Glutamatergic neuron (in vitro differentiated cells): ENCODE results near the gene C1R. TPM values are rescaled to one million over a fixed set of nuclear protein-coding genes. Genes with fewer than 3 reads are reported as not detected.
A peak's percentile ranks its signal among the peaks of the same experiment; 100 is the strongest.

Experiments used
- DNase-seq: peaks from one replicate; pipeline ENCODE4 v3.0.0; 2022
- H3K27ac Mint-ChIP-seq: one replicate; pipeline ENCODE4 v1.8.0; 2020; ENCODE audit warnings: mild to moderate bottlenecking, mixed read lengths, inconsistent platforms; ENCODE audit not compliant: unreplicated experiment
- H3K27me3 Mint-ChIP-seq: one replicate; pipeline ENCODE4 v1.8.0; 2020; ENCODE audit warnings: mild to moderate bottlenecking, moderate library complexity, mixed read lengths, inconsistent platforms; ENCODE audit not compliant: unreplicated experiment
- H3K36me3 Mint-ChIP-seq: one replicate; pipeline ENCODE4 v1.8.0; 2020; ENCODE audit warnings: mild to moderate bottlenecking, mixed read lengths, inconsistent platforms; ENCODE audit not compliant: unreplicated experiment
- H3K4me1 Mint-ChIP-seq: one replicate; pipeline ENCODE4 v1.8.0; 2020; ENCODE audit warnings: mild to moderate bottlenecking, low read depth, mixed read lengths, inconsistent platforms; ENCODE audit not compliant: unreplicated experiment
- H3K4me3 Mint-ChIP-seq: one replicate; pipeline ENCODE4 v1.8.0; 2020; ENCODE audit warnings: mild to moderate bottlenecking, mixed read lengths, inconsistent platforms; ENCODE audit not compliant: unreplicated experiment
- H3K9me3 Mint-ChIP-seq: one replicate; pipeline ENCODE4 v1.8.0; 2020; ENCODE audit warnings: mild to moderate bottlenecking, moderate library complexity, mixed read lengths, inconsistent platforms; ENCODE audit not compliant: unreplicated experiment
- total RNA-seq: library from RNA; stranded (reverse); fragmentation: NEBNext Ultra II Directional; extraction: Animal tissue kit (Norgen Biotek cat#: 25700); gene quantifications from one replicate; pipeline ENCODE4 v1.2.1, GENCODE V29; 2021; ENCODE audit not compliant: unreplicated experiment
- TF ChIP-seq, protein P1 (sequence below): fragments of 200-600 bp; sonication (generic); IDR thresholded peaks from one replicate; pipeline ENCODE4 v1.5.0; 2021; ENCODE audit not compliant: partially characterized antibody, unreplicated experiment

The C1R gene
- total RNA-seq, 1 donor from 2014 or later = 1.0 TPM

- DNase-seq = no peak
- Mint-ChIP-seq H3K4me3 (no peak overlapping the region), H3K4me1 (no peaks in the 10 kb centered on the region), H3K27me3 (peaks cover 6% of the 10 kb centered on the region), H3K36me3 (no peaks in the 10 kb centered on the region), H3K27ac (no peak overlapping the region), H3K9me3 (peaks cover 2% of the 10 kb centered on the region)
- TF ChIP-seq, protein P1, sequence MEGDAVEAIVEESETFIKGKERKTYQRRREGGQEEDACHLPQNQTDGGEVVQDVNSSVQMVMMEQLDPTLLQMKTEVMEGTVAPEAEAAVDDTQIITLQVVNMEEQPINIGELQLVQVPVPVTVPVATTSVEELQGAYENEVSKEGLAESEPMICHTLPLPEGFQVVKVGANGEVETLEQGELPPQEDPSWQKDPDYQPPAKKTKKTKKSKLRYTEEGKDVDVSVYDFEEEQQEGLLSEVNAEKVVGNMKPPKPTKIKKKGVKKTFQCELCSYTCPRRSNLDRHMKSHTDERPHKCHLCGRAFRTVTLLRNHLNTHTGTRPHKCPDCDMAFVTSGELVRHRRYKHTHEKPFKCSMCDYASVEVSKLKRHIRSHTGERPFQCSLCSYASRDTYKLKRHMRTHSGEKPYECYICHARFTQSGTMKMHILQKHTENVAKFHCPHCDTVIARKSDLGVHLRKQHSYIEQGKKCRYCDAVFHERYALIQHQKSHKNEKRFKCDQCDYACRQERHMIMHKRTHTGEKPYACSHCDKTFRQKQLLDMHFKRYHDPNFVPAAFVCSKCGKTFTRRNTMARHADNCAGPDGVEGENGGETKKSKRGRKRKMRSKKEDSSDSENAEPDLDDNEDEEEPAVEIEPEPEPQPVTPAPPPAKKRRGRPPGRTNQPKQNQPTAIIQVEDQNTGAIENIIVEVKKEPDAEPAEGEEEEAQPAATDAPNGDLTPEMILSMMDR = no peak
Observed at GRCh38 chr12:7120166-7120565, 27.9 kb upstream of the C1R start.

DNA sequence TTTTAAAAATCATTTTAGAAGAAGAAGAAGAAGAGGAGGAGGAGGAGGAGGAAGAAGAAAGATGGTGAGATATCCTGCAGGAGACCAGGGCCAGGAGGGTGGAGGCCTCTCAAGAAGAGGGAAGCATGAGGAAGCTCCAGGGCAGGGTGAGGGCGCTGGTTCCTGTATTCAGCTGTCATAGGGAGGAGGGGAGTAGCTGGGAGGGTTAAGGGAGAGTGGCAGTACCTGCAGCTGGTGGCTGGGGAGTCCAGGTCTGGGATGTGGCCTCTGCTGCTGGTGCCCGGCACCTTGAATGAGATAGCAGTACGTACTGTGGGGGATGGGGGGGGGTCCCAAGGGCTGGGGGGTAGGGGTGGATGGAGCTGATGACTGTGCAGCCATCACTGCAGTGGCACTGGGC is 26.6 kb upstream of the C1R start:
- no peaks in the 10 kb centered on the region for H3K4me1 Mint-ChIP-seq
- H3K4me3 Mint-ChIP-seq = no peak overlapping the region
- H3K27ac Mint-ChIP-seq = no peak overlapping the region
- TF ChIP-seq, protein P1 = no peak
- H3K36me3 Mint-ChIP-seq = no peaks in the 10 kb centered on the region
- DNase-seq = no peak
- peaks cover 6% of the 10 kb centered on the region for H3K27me3 Mint-ChIP-seq
- peaks cover 2% of the 10 kb centered on the region for H3K9me3 Mint-ChIP-seq

DNA sequence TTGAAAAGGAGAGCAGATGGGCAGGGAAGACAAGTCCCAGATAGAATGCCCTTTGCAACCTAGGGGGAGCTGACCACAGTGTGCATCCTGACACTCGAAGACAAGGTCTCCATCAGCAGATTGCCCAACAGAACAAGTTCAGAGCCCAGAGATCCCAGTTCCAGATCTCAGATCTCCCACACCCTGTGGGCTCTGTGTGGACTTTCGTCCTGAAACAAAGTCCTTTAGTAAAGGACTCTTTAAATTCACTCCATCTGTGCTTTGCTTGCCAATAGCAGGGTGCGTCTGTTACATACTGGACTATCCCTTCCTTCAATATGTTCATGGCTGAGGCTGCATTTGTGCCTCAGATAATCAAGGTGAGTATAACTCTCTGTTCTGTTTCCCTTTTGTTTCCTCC is 25.4 kb upstream of the C1R start:
- Mint-ChIP-seq H3K9me3 (peaks cover under 1% of the 10 kb centered on the region), H3K27ac (no peak overlapping the region), H3K4me3 (no peak overlapping the region), H3K4me1 (no peaks in the 10 kb centered on the region), H3K27me3 (peaks cover 2% of the 10 kb centered on the region), H3K36me3 (no peaks in the 10 kb centered on the region)
- no peak for DNase-seq
- TF ChIP-seq, protein P1 = no peak

GRCh38 chr12:7116916-7117315 is 24.7 kb upstream of the C1R start:
- Mint-ChIP-seq H3K9me3 (no peaks in the 10 kb centered on the region), H3K27ac (no peak overlapping the region), H3K36me3 (no peaks in the 10 kb centered on the region), H3K4me3 (no peak overlapping the region), H3K27me3 (peaks cover 2% of the 10 kb centered on the region), H3K4me1 (no peaks in the 10 kb centered on the region)
- TF ChIP-seq, protein P1 = no peak
- no peak for DNase-seq

DNA sequence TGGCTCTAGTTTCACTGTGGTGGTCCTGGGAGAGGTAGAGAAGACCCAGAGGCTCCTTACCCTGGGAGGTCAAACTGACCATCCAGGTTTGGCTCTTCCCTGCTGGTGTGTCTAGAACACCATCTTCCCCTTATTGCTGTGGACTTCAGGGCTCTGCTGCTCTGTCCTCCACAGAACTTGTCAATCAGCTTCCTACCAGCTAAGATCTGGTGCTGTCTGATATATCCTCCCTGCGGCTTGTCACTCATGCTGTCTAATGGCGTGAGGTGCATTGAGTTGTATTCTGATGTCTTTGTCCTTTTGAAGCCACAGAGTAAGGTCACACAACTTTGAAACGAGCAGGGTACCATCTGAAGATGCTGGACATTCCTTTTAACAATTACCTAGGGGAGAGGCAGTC is 24.0 kb upstream of the C1R start:
- Mint-ChIP-seq H3K9me3 (no peaks in the 10 kb centered on the region), H3K27me3 (peaks cover 2% of the 10 kb centered on the region), H3K4me1 (no peaks in the 10 kb centered on the region), H3K4me3 (no peak overlapping the region), H3K36me3 (no peaks in the 10 kb centered on the region), H3K27ac (peak overlapping the region; percentile 12)
- DNase-seq = no peak
- TF ChIP-seq, protein P1 = no peak
